GM18499 (cell line): Measurements from ENCODE around the gene SPZ1.
"Not testable (repeated sequence)": the region's sequence is repeated elsewhere in the genome, so short reads cannot be mapped to it uniquely, and the experiment has no call there.

Experiments used
- ATAC-seq: cut with Tn5 transposase; IDR thresholded peaks from one replicate; pipeline ENCODE4 v1.9.1; 2021; ENCODE audit warnings: moderate number of reproducible peaks; ENCODE audit not compliant: insufficient read depth, unreplicated experiment

SPZ1 gene, protein sequence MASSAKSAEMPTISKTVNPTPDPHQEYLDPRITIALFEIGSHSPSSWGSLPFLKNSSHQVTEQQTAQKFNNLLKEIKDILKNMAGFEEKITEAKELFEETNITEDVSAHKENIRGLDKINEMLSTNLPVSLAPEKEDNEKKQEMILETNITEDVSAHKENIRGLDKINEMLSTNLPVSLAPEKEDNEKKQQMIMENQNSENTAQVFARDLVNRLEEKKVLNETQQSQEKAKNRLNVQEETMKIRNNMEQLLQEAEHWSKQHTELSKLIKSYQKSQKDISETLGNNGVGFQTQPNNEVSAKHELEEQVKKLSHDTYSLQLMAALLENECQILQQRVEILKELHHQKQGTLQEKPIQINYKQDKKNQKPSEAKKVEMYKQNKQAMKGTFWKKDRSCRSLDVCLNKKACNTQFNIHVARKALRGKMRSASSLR

DNA sequence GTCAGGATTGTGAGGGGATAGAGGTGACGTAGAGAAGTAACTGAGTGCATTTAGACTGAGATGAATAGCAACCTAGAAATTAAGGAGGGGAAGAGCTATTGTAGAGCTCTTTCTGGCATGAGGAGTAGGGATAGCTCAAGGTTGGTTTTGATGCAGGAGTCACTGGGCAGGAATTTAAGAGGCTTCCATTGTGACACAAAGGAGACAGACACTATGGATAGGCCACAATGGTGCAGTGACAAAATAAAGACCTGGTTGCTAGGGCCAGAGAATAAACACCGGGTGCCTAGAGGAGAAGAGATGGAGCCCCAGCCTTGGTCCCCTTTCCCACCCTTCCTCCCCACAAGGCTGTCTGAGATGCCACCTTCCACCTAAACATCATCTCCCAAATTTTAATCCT lies at the start of gene SPZ1:
Gene SPZ1 (plus strand): TSS at position 301 of the 400 bp plus-strand sequence. CDS start 214 bp downstream, outside the sequence.
- no peak for ATAC-seq

GRCh38 chr5:80270543-80270942 lies 49.3 kb upstream of the SPZ1 start:
- ATAC-seq, result not testable (repeated sequence)

- no peak for ATAC-seq
Observed at GRCh38 chr5:80275347-80275746, 44.5 kb upstream of the SPZ1 start.

DNA sequence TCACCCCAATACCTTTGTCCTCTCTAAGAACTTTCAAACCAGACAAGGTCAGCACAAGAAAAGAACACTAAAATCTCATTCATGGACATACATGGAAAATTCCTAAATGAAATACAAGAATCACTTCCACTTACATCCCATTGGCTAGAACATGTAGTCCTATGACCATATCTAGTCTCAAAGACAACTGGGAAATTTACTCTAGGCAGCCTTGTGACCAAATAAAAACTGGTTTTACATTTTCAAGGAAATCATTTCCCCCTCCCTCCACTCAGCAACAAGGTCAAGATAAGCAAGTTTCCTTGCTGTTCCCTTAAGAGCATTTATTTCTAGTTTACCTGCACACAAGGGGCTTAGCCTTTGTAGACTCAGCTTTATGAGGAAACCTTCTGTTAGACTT lies 43.6 kb upstream of the SPZ1 start:
- no peak for ATAC-seq

DNA sequence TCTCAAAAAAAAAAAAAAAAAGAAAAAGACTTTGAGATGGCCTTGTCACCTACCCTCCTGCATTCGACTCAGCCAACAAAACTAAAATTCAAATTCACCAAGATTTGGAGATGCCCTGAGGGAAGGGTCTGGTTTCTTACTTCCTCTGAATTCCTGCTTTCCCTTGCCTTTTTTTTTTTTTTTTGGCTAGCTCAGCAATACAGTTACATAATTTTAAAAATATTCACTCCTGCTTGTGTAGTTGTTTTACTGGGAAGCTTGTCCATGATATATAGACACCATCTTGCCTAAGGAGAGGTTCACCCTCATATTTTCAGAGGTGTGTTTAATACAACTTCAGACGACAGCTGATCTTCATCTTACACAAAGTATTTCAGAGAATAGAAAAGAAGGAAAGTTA lies 42.6 kb upstream of the SPZ1 start:
- no peak for ATAC-seq

GRCh38 chr5:80282054-80282453 lies 37.7 kb upstream of the SPZ1 start:
- ATAC-seq, result no peak

DNA sequence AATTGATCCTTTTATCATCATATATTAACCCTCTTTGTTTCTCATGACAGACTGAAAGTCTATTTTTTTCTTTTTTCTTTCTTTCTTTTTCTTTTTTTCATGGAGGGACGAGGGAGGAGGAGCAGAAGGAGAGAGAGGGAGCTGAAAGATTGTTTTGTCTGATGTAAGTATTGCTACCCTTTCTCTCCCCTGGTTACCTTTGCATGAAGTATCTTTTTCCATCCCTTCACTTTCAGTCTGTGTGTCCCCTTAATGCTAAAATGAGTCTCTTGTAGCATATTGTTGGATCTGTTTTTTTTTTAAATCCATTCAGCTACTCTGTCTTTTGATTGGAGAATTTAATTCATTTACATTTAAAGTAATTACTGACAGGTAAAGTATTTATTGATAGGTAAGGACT lies 36.4 kb upstream of the SPZ1 start:
- no peak for ATAC-seq

DNA sequence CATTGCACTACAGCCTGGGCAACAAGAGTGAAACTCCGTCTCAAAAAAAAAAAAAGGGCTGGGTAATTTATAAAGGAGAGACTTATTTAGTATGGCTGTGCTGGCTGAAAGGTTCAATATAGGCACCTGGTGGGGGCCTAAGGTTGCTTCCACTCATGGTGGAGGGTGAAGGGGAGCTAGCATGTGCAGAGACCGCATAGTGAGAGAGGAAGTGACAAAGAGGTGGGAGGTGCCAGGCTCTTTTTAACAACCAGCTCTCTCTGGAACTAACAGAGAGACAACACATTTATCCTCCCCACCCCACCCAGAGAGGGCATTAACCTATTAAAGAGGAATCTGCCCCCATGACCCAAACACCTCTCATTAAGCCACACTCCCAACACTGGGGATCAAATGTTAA lies 35.1 kb upstream of the SPZ1 start:
- no peak for ATAC-seq

GRCh38 chr5:80288177-80288576 lies 31.6 kb upstream of the SPZ1 start:
- no peak for ATAC-seq

GRCh38 chr5:80289320-80289719 lies 30.5 kb upstream of the SPZ1 start:
- ATAC-seq, result no peak

GRCh38 chr5:80291761-80292160 lies 28.0 kb upstream of the SPZ1 start:
- ATAC-seq, result no peak

DNA sequence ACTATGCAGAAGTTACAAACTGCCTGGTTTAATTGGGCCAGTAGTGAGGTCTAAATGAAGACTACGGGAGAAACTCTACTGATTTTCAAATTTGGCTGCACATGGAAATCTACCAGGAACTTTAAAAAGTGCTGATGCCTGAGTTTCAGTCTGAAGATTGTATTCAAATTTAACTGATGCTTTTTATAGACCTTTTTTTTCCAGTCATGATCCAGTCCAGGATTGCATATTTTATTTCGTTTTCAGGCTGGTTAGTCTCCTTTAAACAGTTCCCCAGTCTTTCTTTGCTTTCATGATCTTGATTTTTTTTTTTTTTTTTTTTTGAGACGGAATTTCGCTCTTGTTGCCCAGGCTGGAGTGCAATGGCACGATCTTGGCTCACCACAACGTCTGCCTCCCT lies 23.7 kb upstream of the SPZ1 start:
- no peak for ATAC-seq

DNA sequence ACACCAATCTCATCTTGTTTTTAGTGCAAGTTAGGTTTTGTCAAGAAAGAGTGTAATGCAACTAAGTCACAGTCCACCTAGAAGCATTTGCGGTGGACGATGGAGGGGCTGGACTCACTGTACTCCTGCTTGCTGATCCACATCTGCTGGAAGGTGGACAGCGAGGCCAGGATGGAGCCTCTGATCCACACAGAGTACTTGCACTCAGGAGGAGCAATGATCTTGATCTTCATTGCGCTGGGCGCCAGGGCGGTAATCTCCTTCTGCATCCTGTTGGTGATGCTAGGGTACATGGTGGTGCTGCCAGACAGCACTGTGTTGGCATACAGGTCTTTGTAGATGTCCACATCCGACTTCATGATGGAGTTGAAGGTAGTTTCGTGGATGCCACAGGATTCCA lies 20.2 kb upstream of the SPZ1 start:
- no peak for ATAC-seq

DNA sequence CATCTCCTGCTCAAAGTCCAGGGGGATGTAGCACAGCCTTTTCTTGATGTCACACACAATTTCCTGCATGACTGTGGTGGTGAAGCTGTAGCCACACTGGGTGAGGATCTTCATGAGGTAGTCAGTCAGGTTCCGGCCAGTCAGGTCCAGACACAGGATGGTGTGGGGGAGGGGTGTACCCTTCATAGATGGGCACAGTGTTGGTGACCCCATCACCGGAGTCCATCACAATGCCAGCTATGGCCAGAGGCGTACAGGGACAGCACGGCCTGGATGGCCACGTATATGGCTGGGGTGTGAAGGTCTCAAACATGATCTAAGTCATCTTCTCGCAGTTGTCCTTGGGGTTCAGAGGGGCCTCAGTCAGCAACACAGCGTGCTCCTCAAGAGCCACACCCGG lies 19.7 kb upstream of the SPZ1 start:
- no peak for ATAC-seq

DNA sequence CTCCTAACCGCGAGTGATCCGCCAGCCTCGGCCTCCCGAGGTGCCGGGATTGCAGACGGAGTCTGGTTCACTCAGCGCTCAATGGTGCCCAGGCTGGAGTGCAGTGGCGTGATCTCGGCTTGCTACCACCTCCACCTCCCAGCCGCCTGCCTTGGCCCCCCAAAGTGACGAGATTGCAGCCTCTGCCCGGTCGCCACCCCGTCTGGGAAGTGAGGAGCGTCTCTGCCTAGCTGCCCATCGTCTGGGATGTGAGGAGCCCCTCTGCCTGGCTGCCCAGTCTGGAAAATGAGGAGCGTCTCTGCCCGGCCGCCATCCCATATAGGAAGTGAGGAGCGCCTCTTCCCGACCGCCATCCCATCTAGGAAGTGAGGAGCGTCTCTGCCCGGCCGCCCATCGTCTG lies 19.0 kb upstream of the SPZ1 start:
- ATAC-seq, result not testable (repeated sequence)

GRCh38 chr5:80301342-80301741 lies 18.5 kb upstream of the SPZ1 start:
- not testable (repeated sequence) for ATAC-seq

GRCh38 chr5:80302636-80303035 lies 17.2 kb upstream of the SPZ1 start:
- no peak for ATAC-seq

- ATAC-seq, result no peak
Observed at GRCh38 chr5:80308526-80308925, 11.3 kb upstream of the SPZ1 start.

DNA sequence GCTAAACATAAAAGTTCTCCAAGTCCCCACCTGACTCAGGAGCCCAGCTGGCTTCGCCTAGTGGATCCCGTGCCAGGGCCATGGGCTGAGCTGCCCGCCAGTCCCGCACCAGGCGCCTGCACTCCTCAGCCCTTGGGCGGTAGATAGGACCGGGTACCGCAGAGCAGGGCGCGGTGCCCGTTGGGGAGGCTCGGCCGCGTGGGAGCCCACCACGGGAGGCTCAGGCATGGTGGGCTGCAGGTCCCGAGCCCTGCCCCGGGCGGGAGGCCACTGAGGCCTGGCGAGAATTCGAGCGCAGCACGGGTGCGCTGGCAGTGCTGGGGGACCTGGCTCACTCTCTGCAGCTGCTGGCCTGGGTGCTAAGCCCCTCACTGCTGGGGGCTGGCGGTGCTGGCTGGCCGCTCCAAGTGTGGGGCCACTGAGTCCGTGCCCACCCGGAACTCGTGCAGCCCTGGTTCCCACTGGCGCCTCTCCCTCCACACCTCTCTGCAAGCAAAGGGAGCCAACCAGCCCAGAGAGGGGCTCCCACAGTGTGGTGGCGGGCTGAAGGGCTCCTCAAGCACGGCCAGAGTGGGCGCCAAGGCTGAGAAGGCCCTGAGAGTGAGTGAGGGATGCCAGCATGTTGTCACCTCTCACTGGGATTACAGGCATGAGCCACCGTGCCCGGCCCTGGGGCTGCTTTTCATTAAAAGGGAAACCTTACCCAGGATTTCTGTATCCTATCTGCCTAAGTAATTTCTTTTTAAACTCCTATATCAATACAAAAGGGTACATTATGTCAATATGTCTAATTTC lies 9.7 kb upstream of the SPZ1 start:
- no peak for ATAC-seq

DNA sequence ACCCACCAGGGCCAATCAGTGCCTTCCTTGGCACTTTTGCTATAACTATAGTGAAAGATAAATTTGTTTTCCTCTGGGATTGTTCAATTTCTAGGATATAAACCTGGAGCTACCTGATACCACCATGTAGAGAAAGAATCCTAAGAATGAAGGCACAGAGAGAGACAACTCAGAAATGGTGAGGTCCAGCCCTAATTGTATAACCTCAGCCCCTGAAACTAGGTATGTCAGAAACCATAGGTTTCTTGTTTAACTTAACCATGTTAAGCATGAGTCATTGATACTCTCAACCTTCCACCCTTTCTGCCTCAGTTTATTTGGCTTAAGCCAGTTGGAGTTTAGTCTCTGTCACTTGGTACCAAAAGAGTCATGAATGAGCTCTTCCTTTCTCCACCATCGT lies 4.6 kb upstream of the SPZ1 start:
- ATAC-seq, result no peak

DNA sequence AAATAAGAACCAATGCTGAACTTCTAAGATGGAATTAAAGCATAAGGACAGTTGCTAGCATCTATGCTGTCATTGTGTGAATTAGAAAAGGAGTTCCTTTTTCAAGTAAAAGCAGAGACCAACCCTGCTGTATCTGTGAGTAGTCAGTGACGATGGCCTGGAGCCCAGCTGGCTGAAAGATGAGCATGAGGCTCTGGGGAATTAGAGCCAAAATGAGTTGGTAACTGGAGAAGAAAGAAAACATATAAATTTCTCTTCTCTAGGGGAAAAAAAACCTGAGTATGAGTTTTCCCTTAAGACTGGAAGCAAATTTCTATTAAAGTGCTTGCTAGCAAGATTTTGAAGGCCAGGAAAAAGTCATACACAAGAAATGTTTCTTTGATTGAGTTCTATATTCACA lies 1.6 kb upstream of the SPZ1 start:
- ATAC-seq, result no peak

DNA sequence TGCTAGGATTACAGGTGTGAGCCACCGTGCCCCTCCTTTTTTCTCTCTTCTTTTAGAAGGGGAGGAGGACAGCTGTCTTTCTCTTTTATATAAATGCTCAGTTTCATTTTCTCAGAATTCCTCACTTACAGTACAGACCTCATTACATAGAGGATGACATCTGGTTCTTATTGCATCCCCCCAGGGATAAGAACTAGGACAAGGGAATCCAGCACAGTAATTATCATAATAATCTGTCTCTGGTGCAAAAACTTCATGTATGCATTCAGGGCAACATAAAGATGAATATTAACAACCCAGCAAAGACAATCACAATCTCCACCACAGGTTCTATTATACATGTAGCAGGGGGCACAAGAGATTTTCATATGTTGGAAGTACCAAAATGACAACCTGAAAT lies 5.1 kb downstream of the SPZ1 start:
- no peak for ATAC-seq
